ENCODE results near the gene ENTPD5. TPM values are rescaled to one million over a fixed set of nuclear protein-coding genes. Genes with fewer than 3 reads are reported as not detected.
A peak's percentile ranks its signal among the peaks of the same experiment; 100 is the strongest.

Gene ENTPD5
- total and polyA plus RNA-seq, 2 of the 4 experiments (the other 2 are of a cell fraction): 7.3 to 8.1 TPM

DNA sequence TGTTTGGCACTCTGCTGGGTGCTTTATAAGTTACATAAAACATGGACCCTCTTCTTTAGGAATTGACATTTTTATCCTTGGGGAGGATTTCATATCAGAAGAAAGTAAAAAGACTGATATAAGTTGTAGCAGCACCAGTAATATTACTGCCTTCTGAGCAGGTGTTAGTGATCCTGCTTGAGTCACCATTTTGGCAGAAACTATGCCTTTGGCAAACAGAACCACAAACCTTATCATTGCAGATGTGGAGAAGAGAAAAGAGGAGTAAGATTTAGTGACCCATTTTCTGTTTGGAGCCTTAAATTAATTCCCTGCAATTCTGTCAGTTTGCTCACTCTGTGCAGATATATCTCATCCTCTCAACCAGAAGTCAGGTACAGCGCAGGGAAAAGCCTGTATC is 109.4 kb downstream of the ENTPD5 start:
- Histone ChIP-seq H3K4me3 (ENCODE audit: insufficient read depth, low read depth, low read length) (no peak overlapping the region), H3K4me2 (ENCODE audit: low read depth, low read length) (no peak overlapping the region), H3K9ac (ENCODE audit: low read depth, low read length) (no peak overlapping the region), H3K9me3 (ENCODE audit: control insufficient read depth, insufficient read depth, low read length) (no peaks in the 10 kb centered on the region), H3K14ac (replicated peaks; ENCODE audit: low read depth, low read length) (no peak overlapping the region), H2AFZ (replicated peaks; ENCODE audit: low read length, poor library complexity) (no peak overlapping the region), H3K56ac (ENCODE audit: extremely low read depth, insufficient read depth, low read length) (no peak overlapping the region), H3K9me1 (ENCODE audit: insufficient read depth, low read length) (no peaks in the 10 kb centered on the region), H2AK5ac (ENCODE audit: low read depth, low read length) (no peak overlapping the region), H2BK20ac (ENCODE audit: low read depth, low read length) (no peak overlapping the region), H4K5ac (ENCODE audit: low read depth, low read length) (no peak overlapping the region), H2BK5ac (ENCODE audit: low read depth, low read length, poor library complexity, severe bottlenecking) (no peak overlapping the region), H4K91ac (ENCODE audit: insufficient read depth, low read depth, low read length) (no peak overlapping the region), H3K27ac (ENCODE audit: insufficient read depth, low read length) (no peak overlapping the region), H2BK15ac (ENCODE audit: low read depth, low read length) (no peak overlapping the region), H3K36me3 (ENCODE audit: control insufficient read depth, insufficient read depth, low read length) (peaks cover 51% of the 10 kb centered on the region), H2BK120ac (ENCODE audit: low read depth, low read length) (no peak overlapping the region), H3K79me1 (ENCODE audit: low read depth in 1 of 2, low read length in 2 of 2) (peaks cover 22 to 30% of the 10 kb centered on the region in 2 experiments), H3K27me3 (ENCODE audit: control insufficient read depth, insufficient read depth, low read length) (no peaks in the 10 kb centered on the region), H3K18ac (ENCODE audit: low read depth, low read length) (no peak overlapping the region), H4K20me1 (ENCODE audit: insufficient read depth, low read length) (no peaks in the 10 kb centered on the region), H4K8ac (ENCODE audit: low read depth in 2 of 2, low read length in 2 of 2) (no peak overlapping the region), H3K4me1 (ENCODE audit: control insufficient read depth, insufficient read depth, low read length) (no peaks in the 10 kb centered on the region), H2AK9ac (replicated peaks; ENCODE audit: low read depth, low read length, poor library complexity) (no peak overlapping the region), H3K4ac (ENCODE audit: low read depth, low read length) (no peak overlapping the region), H3K23ac (ENCODE audit: low read depth, low read length) (no peak overlapping the region)
- dilution Hi-C loops (cut with HindIII; ENCODE audit: low sequenced_read_pairs, unreplicated experiment) (no loop called here), in situ Hi-C loops (cut with MboI; ENCODE audit: low sequenced_read_pairs) (no loop called here), intact Hi-C loops (cut with micrococcal nuclease) (no loop called here)
- BruUV-seq (replicated peaks): no TSS peak
- WGBS, 2 experiments (ENCODE audit: extremely low coverage in 2 of 2, insufficient read length in 1 of 2): no CpG with 5 or more reads among the region's 1 CpG
- POLR2A ChIA-PET (ENCODE audit: unreplicated experiment): no interaction called here
- TF ChIP-seq RCOR1 (IDR thresholded peaks at IDR 0.05; ENCODE audit: insufficient replicate concordance, low read length) (no peak), BHLHE40 (IDR thresholded peaks at IDR 0.05; ENCODE audit: low read depth, low read length) (no peak), RAD21 (IDR thresholded peaks at IDR 0.05; ENCODE audit: low read length) (no peak), FOS (IDR thresholded peaks at IDR 0.05; ENCODE audit: low read depth, low read length) (no peak), SMC3 (IDR thresholded peaks at IDR 0.05; ENCODE audit: low read depth, low read length) (no peak), CEBPB (IDR thresholded peaks at IDR 0.05; ENCODE audit: low read depth, low read length) (no peak), POLR2A (IDR thresholded peaks at IDR 0.05; ENCODE audit: low read depth, low read length) (no peak), RFX5 (IDR thresholded peaks at IDR 0.05; ENCODE audit: low read depth, low read length) (no peak), MAFK (IDR thresholded peaks at IDR 0.05; ENCODE audit: low read depth, low read length) (no peak), NFE2L2 (IDR thresholded peaks at IDR 0.05; ENCODE audit: low read depth, low read length) (no peak), CHD1 (IDR thresholded peaks at IDR 0.05; ENCODE audit: low read depth, low read length) (no peak), MXI1 (IDR thresholded peaks at IDR 0.05; ENCODE audit: borderline replicate concordance, low read depth, low read length) (no peak)
- TF ChIP-seq, protein P1, sequence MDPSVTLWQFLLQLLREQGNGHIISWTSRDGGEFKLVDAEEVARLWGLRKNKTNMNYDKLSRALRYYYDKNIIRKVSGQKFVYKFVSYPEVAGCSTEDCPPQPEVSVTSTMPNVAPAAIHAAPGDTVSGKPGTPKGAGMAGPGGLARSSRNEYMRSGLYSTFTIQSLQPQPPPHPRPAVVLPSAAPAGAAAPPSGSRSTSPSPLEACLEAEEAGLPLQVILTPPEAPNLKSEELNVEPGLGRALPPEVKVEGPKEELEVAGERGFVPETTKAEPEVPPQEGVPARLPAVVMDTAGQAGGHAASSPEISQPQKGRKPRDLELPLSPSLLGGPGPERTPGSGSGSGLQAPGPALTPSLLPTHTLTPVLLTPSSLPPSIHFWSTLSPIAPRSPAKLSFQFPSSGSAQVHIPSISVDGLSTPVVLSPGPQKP (IDR thresholded peaks at IDR 0.05; ENCODE audit: borderline replicate concordance, low read depth, low read length): no peak
- TF ChIP-seq, protein P2, sequence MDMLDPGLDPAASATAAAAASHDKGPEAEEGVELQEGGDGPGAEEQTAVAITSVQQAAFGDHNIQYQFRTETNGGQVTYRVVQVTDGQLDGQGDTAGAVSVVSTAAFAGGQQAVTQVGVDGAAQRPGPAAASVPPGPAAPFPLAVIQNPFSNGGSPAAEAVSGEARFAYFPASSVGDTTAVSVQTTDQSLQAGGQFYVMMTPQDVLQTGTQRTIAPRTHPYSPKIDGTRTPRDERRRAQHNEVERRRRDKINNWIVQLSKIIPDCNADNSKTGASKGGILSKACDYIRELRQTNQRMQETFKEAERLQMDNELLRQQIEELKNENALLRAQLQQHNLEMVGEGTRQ (IDR thresholded peaks at IDR 0.05; ENCODE audit: low read depth, low read length): no peak
- TF ChIP-seq, protein P3, sequence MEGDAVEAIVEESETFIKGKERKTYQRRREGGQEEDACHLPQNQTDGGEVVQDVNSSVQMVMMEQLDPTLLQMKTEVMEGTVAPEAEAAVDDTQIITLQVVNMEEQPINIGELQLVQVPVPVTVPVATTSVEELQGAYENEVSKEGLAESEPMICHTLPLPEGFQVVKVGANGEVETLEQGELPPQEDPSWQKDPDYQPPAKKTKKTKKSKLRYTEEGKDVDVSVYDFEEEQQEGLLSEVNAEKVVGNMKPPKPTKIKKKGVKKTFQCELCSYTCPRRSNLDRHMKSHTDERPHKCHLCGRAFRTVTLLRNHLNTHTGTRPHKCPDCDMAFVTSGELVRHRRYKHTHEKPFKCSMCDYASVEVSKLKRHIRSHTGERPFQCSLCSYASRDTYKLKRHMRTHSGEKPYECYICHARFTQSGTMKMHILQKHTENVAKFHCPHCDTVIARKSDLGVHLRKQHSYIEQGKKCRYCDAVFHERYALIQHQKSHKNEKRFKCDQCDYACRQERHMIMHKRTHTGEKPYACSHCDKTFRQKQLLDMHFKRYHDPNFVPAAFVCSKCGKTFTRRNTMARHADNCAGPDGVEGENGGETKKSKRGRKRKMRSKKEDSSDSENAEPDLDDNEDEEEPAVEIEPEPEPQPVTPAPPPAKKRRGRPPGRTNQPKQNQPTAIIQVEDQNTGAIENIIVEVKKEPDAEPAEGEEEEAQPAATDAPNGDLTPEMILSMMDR (conservative IDR thresholded peaks at IDR 0.05; ENCODE audit: low read depth, low read length): no peak
- peak; percentile 66 for DNase-seq
- ATAC-seq (ENCODE audit: low read depth): no peak
- CTCF ChIA-PET: no interaction called here
